CD4-positive, alpha-beta T cell treated with Interleukin-6 at 100 ng/mL for 8 hours (primary cell): Measurements from ENCODE around the gene SUCLA2.
"Not testable (repeated sequence)": the region's sequence is repeated elsewhere in the genome, so short reads cannot be mapped to it uniquely, and the experiment has no call there.

Source experiments
- DNase-seq: peaks from one replicate; pipeline ENCODE4 v3.0.0-alpha.2; 2020; ENCODE audit warnings: mixed read lengths, low spot score

The SUCLA2 gene

GRCh38 chr13:47991859-47992258 is 9.2 kb downstream of the SUCLA2 start:
- DNase-seq = no peak

DNA sequence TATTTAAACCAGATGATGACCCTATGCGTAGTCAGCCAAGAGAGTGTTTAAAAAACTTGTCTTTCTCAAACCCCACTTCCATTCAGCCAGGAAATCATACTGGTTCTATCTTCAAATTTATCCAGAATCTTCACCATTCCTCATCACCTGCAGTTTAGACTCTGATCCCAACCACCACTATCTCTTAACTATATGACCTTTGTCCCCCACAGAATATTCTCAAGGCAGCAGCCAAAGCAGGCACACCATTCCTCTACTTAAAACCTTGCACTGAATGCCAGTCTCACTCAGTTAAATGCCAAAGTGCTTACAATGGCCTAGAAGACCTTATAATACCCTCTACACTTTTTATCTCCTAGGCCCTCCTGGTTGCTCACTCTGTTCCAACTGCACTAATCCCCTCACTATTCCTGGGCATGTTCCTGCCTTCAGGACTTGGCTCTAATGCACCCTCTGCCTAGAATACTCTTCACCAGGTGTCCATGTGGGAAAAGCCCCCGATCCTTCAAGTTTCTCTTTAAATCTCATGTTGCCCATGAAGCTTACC is 10.1 kb downstream of the SUCLA2 start:
- no peak for DNase-seq

DNA sequence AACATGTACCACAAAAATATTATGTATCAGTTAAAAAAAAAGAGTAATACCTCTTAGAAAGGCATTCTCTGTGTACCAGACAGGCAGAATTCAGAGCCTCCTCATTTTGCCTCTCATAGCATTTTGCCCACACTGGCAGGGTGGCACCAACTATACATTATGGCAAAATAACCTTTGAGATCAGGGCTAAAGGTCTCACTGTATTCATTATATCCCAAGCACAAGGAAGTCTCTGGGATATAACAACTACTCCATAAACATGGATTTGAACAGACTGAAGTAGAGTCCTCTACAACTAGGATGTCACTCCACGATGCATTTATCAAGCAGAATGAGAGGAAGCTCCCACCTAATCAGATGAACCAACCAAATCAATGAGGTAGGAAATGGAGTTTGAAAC is 10.6 kb downstream of the SUCLA2 start:
- no peak for DNase-seq

- no peak for DNase-seq
Observed at GRCh38 chr13:47983070-47983469, 18.0 kb downstream of the SUCLA2 start.

- no peak for DNase-seq
Observed at GRCh38 chr13:47976325-47976724, 24.7 kb downstream of the SUCLA2 start.

- no peak for DNase-seq
Observed at GRCh38 chr13:47964863-47965262, 36.2 kb downstream of the SUCLA2 start.

DNA sequence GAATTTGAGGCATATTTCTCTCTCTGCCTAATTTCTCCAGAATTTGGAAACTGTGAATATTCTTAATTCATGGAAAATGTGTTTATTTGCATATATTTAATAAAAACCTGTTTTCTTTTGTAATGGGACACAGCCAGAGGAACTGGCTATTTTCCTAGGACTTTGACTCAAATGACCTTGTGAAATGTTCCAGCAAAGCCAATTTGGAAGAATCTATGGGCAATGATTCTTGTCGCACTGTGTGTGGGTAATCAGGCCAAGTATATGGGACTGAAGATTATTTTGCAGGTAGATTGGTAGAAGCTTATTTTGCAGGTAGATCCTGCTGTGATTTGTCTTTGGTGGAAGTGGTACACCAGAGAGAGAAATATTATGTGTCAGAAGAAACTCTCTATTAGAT is 38.8 kb downstream of the SUCLA2 start:
- no peak for DNase-seq

GRCh38 chr13:47959468-47960247 is 41.4 kb downstream of the SUCLA2 start:
- DNase-seq = no peak

- no peak for DNase-seq
Observed at GRCh38 chr13:47957073-47957472, 44.0 kb downstream of the SUCLA2 start.

DNA sequence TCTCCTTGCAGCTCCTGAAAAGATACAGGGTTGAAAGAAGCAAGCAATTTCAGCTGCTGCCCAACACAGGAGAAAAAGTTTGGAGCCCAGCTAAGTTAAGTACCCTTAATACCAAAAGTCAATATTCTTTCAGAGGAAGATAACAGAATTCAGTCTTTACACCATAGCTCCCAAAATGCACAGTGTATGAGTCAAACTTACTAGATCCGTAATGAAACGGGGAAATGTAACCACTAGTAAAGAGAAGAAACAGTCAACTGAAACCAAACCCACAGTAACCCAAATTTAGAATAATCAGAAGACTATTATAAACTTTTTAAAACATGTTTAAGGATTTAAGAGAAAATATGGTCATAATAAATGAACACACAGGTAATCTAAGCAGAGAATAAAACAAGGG is 45.2 kb downstream of the SUCLA2 start:
- no peak for DNase-seq

DNA sequence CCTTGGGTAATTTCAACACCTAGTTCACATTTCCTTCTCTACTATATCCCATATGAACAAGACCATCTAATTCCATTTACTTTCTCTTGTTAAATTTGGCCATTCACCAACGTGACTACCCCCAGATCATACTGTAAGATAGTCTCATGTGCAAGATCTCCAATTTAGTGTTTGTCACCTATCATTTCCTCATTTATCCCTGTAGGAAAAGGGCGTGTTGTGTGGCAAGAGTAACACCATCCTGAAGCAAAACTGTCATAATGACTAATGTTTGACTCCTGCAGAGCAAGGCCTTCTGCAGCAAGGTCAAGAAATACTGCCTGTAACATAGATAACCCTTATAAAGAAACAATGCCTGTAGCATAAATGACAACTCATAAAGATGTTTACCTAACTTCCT is 51.3 kb downstream of the SUCLA2 start:
- DNase-seq = no peak

DNA sequence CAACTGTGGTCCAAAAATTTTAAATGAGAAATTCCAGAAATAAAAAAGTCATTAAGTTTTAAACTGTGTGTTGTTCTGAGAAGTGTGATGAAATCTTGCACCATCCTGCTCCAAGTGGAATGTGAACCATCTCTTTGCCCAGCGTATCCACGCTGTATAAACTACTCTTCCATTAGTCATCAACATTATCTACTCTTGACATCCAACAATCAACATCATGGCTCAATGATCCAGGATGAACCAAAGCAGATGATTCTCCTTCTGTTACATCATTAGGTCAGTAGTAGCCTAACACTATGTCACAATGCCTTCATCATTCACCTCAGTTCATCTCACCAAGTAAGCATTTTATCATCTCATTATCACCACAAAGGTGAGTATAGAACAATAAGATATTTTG is 55.3 kb downstream of the SUCLA2 start:
- no peak for DNase-seq

GRCh38 chr13:47945146-47945545 is 55.9 kb downstream of the SUCLA2 start:
- not testable (repeated sequence) for DNase-seq

- no peak for DNase-seq
Observed at GRCh38 chr13:47934371-47934770, 66.7 kb downstream of the SUCLA2 start.

- no peak for DNase-seq
Observed at GRCh38 chr13:47932950-47933923, 67.8 kb downstream of the SUCLA2 start.

- DNase-seq = no peak
Observed at GRCh38 chr13:47930649-47931165, 70.4 kb downstream of the SUCLA2 start.

DNA sequence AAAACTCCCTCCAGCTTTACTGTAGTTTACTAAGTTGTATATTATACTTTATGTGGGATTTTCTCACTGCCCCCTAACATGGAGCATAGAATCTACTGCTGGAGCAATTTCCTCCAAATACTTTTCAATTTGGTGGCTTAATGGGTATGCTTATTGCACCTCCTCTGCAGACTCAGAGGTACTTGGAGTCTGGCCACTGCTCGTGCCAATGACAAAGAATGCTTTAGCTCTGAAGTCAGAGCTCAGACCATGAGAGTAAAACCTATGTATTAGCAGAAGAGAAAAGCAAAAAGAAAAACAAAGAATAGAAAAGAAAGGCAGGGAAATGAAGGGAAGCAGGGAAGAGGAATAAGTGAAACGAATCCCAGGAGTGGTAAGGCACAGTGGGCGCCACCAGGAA is 71.9 kb downstream of the SUCLA2 start:
- no peak for DNase-seq

- DNase-seq = no peak
Observed at GRCh38 chr13:47917022-47917574, 84.0 kb downstream of the SUCLA2 start.

DNA sequence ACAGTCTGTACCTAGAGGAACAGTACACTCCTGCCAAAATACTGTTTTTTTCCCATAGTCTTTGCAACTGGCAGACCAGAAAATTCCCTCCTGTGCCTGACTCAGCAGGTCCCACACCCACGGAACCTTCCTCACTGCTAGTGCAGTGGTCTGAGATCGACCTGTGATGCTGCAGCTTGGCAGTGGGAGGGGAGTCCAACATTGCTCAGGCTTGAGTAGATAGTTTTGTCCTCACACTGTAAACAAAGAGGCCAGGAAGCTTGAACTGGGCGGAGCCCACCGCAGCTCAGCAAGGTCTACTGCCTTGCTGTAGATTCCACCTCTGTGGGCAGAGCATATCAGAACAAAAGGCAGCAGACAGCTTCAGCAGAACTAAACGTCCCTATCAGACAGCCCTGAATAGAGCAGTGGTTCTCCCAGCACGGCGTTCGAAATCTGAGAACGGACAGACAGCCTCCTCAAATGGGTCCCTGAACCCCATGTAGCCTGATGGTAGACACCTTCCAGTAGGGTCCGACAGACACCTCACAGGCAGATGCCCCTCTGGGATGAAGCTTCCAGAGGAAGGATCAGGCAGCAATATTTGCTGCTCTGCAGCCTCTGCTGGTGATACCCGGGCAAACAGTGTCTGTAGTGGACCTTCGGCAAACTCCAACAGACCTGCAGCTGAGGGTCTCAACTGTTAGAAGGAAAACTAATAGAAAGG is 92.7 kb downstream of the SUCLA2 start:
- no peak for DNase-seq

DNA sequence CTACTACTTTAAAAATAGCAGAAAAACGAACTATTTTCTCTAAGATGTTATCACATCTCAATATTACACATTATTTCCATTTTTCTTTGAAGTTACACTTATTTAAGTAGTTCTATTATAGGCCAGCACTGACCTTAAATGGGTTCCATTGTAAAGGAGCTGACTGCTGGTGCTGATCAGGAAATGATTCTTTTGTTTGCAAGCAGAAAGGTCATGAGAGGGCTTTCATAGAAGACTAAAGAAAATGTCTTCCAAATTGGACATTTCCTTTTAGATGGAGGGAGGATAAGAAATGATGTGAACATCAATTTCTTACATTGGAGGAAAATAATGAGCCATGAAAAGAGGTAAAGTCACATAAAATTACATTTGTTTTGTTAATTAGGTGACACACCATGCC is 96.2 kb downstream of the SUCLA2 start:
- no peak for DNase-seq

- no peak for DNase-seq
Observed at GRCh38 chr13:47904241-47904640, 96.8 kb downstream of the SUCLA2 start.

- no peak for DNase-seq
Observed at GRCh38 chr13:47903836-47904235, 97.2 kb downstream of the SUCLA2 start.
